K562 (cell line): ENCODE data around the gene DGCR2. TPM values are rescaled to one million over a fixed set of nuclear protein-coding genes. Genes with fewer than 3 reads are reported as not detected.

Experiments
- CBFA2T3 ChIP-seq: fragments of 450-650 bp; IDR thresholded peaks from 2 replicates; pipeline ENCODE4 v1.6.1; 2017
- CBX2 ChIP-seq: fragments of 200-600 bp; sonication (generic); IDR thresholded peaks from one replicate; pipeline ENCODE4 v1.6.1; 2012; ENCODE audit warnings: mild to moderate bottlenecking, low read length, inconsistent platforms; ENCODE audit not compliant: insufficient read depth, poor library complexity, severe bottlenecking
- CCNT2 ChIP-seq: IDR thresholded peaks from 2 replicates; pipeline ENCODE4 v1.6.1; 2011; ENCODE audit warnings: borderline replicate concordance, low read depth, mild to moderate bottlenecking, moderate library complexity, mixed read lengths, low read length; ENCODE audit not compliant: insufficient read length; ENCODE audit errors: extremely low read depth
- CEBPG ChIP-seq, 3 experiments: fragments of 200-800 bp in 1 of 3; sonication (Bioruptor generic) in 1 of 3; sonication (generic) in 1 of 3; formaldehyde crosslinking in 1 of 3; IDR thresholded peaks in 2 of 3; conservative IDR thresholded peaks in 1 of 3; 2 replicates each; pipeline versions ENCODE4 v1.6.1 to v1.8.0; 2016 to 2022; ENCODE audit warnings: missing compliant biosample characterization in 2 of 3, missing genetic modification characterization in 2 of 3, mild to moderate bottlenecking in 1 of 3, missing genetic modification reagents in 1 of 3
- CHD2 ChIP-seq: IDR thresholded peaks from 2 replicates; pipeline ENCODE4 v1.6.1; 2011; ENCODE audit warnings: low read depth, low read length
- FOXK2 ChIP-seq, 2 experiments: fragments of 450-650 bp; IDR thresholded peaks in 1 of 2; conservative IDR thresholded peaks in 1 of 2; 2 replicates each; pipeline ENCODE4 v1.6.1; 2016; ENCODE audit warnings: low read depth in 2 of 2, mild to moderate bottlenecking in 1 of 2
- GMEB1 ChIP-seq: fragments of 250-450 bp; sonication (Bioruptor Pico); IDR thresholded peaks from 2 replicates; pipeline ENCODE4 v1.4.0; 2020; ENCODE audit warnings: mild to moderate bottlenecking
- JUN ChIP-seq, 2 experiments: sonication (generic) in 1 of 2; formaldehyde crosslinking in 1 of 2; IDR thresholded peaks; 2 replicates each; pipeline versions ENCODE4 v1.6.1 to v1.8.0; 2012 to 2022; ENCODE audit warnings: borderline replicate concordance in 2 of 2, mild to moderate bottlenecking in 2 of 2, improper control_type of control experiment in 1 of 2, low read depth in 1 of 2, low read length in 1 of 2, missing genetic modification reagents in 1 of 2
- MAFF ChIP-seq: IDR thresholded peaks from 2 replicates; pipeline ENCODE4 v1.6.1; 2012; ENCODE audit warnings: low read length, improper control_type of control experiment
- MAFG ChIP-seq: fragments of 450-650 bp; conservative IDR thresholded peaks from 2 replicates; pipeline ENCODE4 v1.6.1; 2016; ENCODE audit warnings: missing genetic modification characterization, missing compliant biosample characterization
- NELFE ChIP-seq: IDR thresholded peaks from 2 replicates; pipeline ENCODE4 v1.6.1; 2011; ENCODE audit warnings: mild to moderate bottlenecking; ENCODE audit not compliant: insufficient read depth, insufficient read length
- PCBP2 ChIP-seq: fragments of 200-400 bp; formaldehyde crosslinking; IDR thresholded peaks from 2 replicates; pipeline ENCODE4 v1.6.1; 2018; ENCODE audit warnings: low read length, low read depth, mild to moderate bottlenecking, moderate library complexity; ENCODE audit not compliant: poor library complexity, severe bottlenecking
- RCOR1 ChIP-seq, 2 experiments: IDR thresholded peaks; 2 replicates each; pipeline ENCODE4 v1.6.1; 2012; ENCODE audit warnings: low read depth in 2 of 2, low read length in 2 of 2, borderline replicate concordance in 1 of 2, improper control_type of control experiment in 1 of 2
- SMARCA4 ChIP-seq: fragments of 450-650 bp; IDR thresholded peaks from 2 replicates; pipeline ENCODE4 v1.6.1; 2016
- TEAD4 ChIP-seq, 2 experiments: sonication (generic) in 1 of 2; formaldehyde crosslinking in 1 of 2; IDR thresholded peaks; 2 replicates each; pipeline versions ENCODE4 v1.6.1 to v1.8.0; 2012 to 2022; ENCODE audit warnings: borderline replicate concordance in 1 of 2, inconsistent platforms in 1 of 2, low read length in 1 of 2, mild to moderate bottlenecking in 1 of 2, missing genetic modification reagents in 1 of 2
- ZNF134 ChIP-seq: fragments of 250-450 bp; sonication (Bioruptor Pico); conservative IDR thresholded peaks from 2 replicates; pipeline ENCODE4 v1.4.0; 2020
- ZNF277 ChIP-seq: fragments of 250-450 bp; sonication (Bioruptor Pico); IDR thresholded peaks from 2 replicates; pipeline ENCODE4 v1.8.0; 2022; ENCODE audit warnings: inconsistent platforms, mild to moderate bottlenecking, moderate library complexity, borderline replicate concordance
- ZNF280B ChIP-seq: fragments of 250-450 bp; sonication (Bioruptor Pico); IDR thresholded peaks from 2 replicates; pipeline ENCODE4 v1.5.1; 2021; ENCODE audit warnings: mild to moderate bottlenecking
- ZNF507 ChIP-seq: conservative IDR thresholded peaks from 2 replicates; pipeline ENCODE4 v1.6.1; 2017; ENCODE audit warnings: missing genetic modification characterization, missing compliant biosample characterization
- ZNF717 ChIP-seq: fragments of 250-450 bp; sonication (Bioruptor Pico); IDR thresholded peaks from 2 replicates; pipeline ENCODE4 v1.5.0; 2021
- polyA plus RNA-seq, 8 experiments: library from polyadenylated mRNA; depleted of rRNA in 4 of 8; stranded (reverse) in 5 of 8; unstranded in 3 of 8; fragments of >200 nt; fragmentation: Nextera tagmentation in 2 of 8; fragmentation: Illumina TruSeq in 1 of 8; extraction: Ambion mirVana in 2 of 8; extraction: Trizol in 1 of 8; gene quantifications; 2 replicates each; pipeline versions ENCODE4 v1.2.1 to v1.2.3, GENCODE V29; 2011 to 2014; ENCODE audit warnings: inconsistent platforms in 1 of 8, missing spikeins in 1 of 8
- total RNA-seq, 7 experiments: library from RNA; depleted of rRNA in 6 of 7; stranded (reverse); fragments of >200 nt in 6 of 7; fragmentation: Illumina TruSeq in 2 of 7; extraction: Trizol in 2 of 7; gene quantifications; 2 replicates each; pipeline versions ENCODE4 v1.2.1 to v1.2.3, GENCODE V29; 2011 to 2021; ENCODE audit warnings: low replicate concordance in 1 of 7

DGCR2 gene
- total and polyA plus RNA-seq, 9 of the 15 experiments (the other 6 are each of a cell fraction or from before 2014, with no cell fraction given): 0.69 to 101 (median 56.4) TPM

- TF ChIP-seq CHD2 (no peak), FOXK2 (conservative IDR thresholded peaks at IDR 0.05 in 1 of 2, IDR thresholded peaks at IDR 0.05 in 1 of 2; ENCODE audit: low read depth in 2 of 2) (no peak), CEBPG (CRISPR knock-in tag; IDR thresholded peaks at IDR 0.05) (peak; percentile 42; the same call in 1 of the 2 replicates), CEBPG (tag; conservative IDR thresholded peaks at IDR 0.05 in 1 of 2, IDR thresholded peaks at IDR 0.05 in 1 of 2) (no peak), CCNT2 (peak; percentile 35), MAFF (no peak), ZNF507 (tag) (no peak), RCOR1 (IDR thresholded peaks at IDR 0.05; ENCODE audit: borderline replicate concordance in 1 of 2, low read depth in 2 of 2, low read length in 2 of 2) (0 out of 4 replicates have a peak, but pooled peaks of 1 of the 2 experiments have one; percentile 7), NELFE (no peak), CBX2 (no peak), ZNF134 (no peak), CBFA2T3 (no peak), TEAD4 (IDR thresholded peaks at IDR 0.05; ENCODE audit: low read length) (no peak), TEAD4 (CRISPR knock-in tag; IDR thresholded peaks at IDR 0.05; ENCODE audit: borderline replicate concordance) (0 out of 2 replicates have a peak, but pooled peaks have one; percentile 51), ZNF717 (no peak), ZNF280B (CRISPR knock-in tag) (0 out of 2 replicates have a peak, but pooled peaks have one; percentile 45), GMEB1 (no peak), SMARCA4 (no peak), ZNF277 (CRISPR knock-in tag) (no peak), MAFG (tag) (no peak), JUN (IDR thresholded peaks at IDR 0.05; ENCODE audit: borderline replicate concordance, low read depth, low read length) (0 out of 2 replicates have a peak, but pooled peaks have one; percentile 17), JUN (CRISPR knock-in tag; IDR thresholded peaks at IDR 0.05; ENCODE audit: borderline replicate concordance) (no peak), PCBP2 (no peak)
These were observed 85.5 kb downstream of the DGCR2 start (continued) for GRCh38 chr22:19036523-19037273.
